Measurements from ENCODE around the gene CHSY1. TPM values are rescaled to one million over a fixed set of nuclear protein-coding genes. Genes with fewer than 3 reads are reported as not detected.

Gene CHSY1
- total RNA-seq, 2 experiments from 2014 or later, result 5.8 to 6.7 TPM

- intact Hi-C loops (cut with DNase I, micrococcal nuclease), result no loop called here
- Mint-ChIP-seq H3K4me1 (ENCODE audit: low read depth) (peaks cover 35% of the 10 kb centered on the region), H3K27ac (no peak overlapping the region), H3K36me3 (ENCODE audit: low read depth) (no peaks in the 10 kb centered on the region), H3K27me3 (no peaks in the 10 kb centered on the region), H3K9me3 (no peaks in the 10 kb centered on the region), H3K4me3 (no peak overlapping the region)
- H3K27ac ChIP-seq (ENCODE audit: low read depth in 1 of 2, low read length in 2 of 2), result no peak overlapping the region
- no peaks in the 10 kb centered on the region for H3K27me3 ChIP-seq (ENCODE audit: control insufficient read depth in 1 of 2, insufficient read depth in 2 of 2, low read length in 2 of 2)
- ATAC-seq (ENCODE audit: poor library complexity) (no peak), DNase-seq (no peak)
- ChIA-PET POLR2A (no interaction called here), CTCF (no interaction called here)
- no peaks in the 10 kb centered on the region for H3K36me3 ChIP-seq (ENCODE audit: insufficient read depth, low read length)
- TF ChIP-seq CTCF (IDR thresholded peaks at IDR 0.05), result no peak
- peaks cover 0 to 13% of the 10 kb centered on the region in 2 experiments for H3K9me3 ChIP-seq (ENCODE audit: control insufficient read depth in 1 of 2, insufficient read depth in 1 of 2, low read length in 2 of 2)
- no peak overlapping the region for H3K4me3 ChIP-seq (ENCODE audit: low read length)
- H3K4me1 ChIP-seq (ENCODE audit: insufficient read depth, low read length), result peaks cover 18% of the 10 kb centered on the region
Observed at GRCh38 chr15:101133181-101133460, 118.7 kb downstream of the CHSY1 start.

- H3K9me3 ChIP-seq (ENCODE audit: control insufficient read depth in 1 of 2, insufficient read depth in 1 of 2, low read length in 2 of 2), result peaks cover 0 to 13% of the 10 kb centered on the region in 2 experiments
- Mint-ChIP-seq H3K4me1 (ENCODE audit: low read depth) (peaks cover 38% of the 10 kb centered on the region), H3K4me3 (no peak overlapping the region), H3K27ac (no peak overlapping the region), H3K9me3 (no peaks in the 10 kb centered on the region), H3K36me3 (ENCODE audit: low read depth) (no peaks in the 10 kb centered on the region), H3K27me3 (no peaks in the 10 kb centered on the region)
- DNase-seq (no peak), ATAC-seq (ENCODE audit: poor library complexity) (no peak)
- ChIA-PET CTCF (no interaction called here), POLR2A (no interaction called here)
- H3K4me3 ChIP-seq (ENCODE audit: low read length), result no peak overlapping the region
- H3K4me1 ChIP-seq (ENCODE audit: insufficient read depth, low read length), result peaks cover 20% of the 10 kb centered on the region
- TF ChIP-seq CTCF (IDR thresholded peaks at IDR 0.05), result no peak
- intact Hi-C loops (cut with DNase I, micrococcal nuclease), result no loop called here
- no peaks in the 10 kb centered on the region for H3K27me3 ChIP-seq (ENCODE audit: control insufficient read depth in 1 of 2, insufficient read depth in 2 of 2, low read length in 2 of 2)
- no peaks in the 10 kb centered on the region for H3K36me3 ChIP-seq (ENCODE audit: insufficient read depth, low read length)
- no peak overlapping the region for H3K27ac ChIP-seq (ENCODE audit: low read depth in 1 of 2, low read length in 2 of 2)
Observed at GRCh38 chr15:101132390-101133180, 119.3 kb downstream of the CHSY1 start.

- no peak for TF ChIP-seq CTCF (IDR thresholded peaks at IDR 0.05)
- Mint-ChIP-seq H3K27ac (no peak overlapping the region), H3K36me3 (ENCODE audit: low read depth) (no peaks in the 10 kb centered on the region), H3K9me3 (no peaks in the 10 kb centered on the region), H3K4me1 (ENCODE audit: low read depth) (peaks cover 38% of the 10 kb centered on the region), H3K4me3 (no peak overlapping the region), H3K27me3 (no peaks in the 10 kb centered on the region)
- H3K9me3 ChIP-seq (ENCODE audit: control insufficient read depth in 1 of 2, insufficient read depth in 1 of 2, low read length in 2 of 2), result peaks cover 0 to 13% of the 10 kb centered on the region in 2 experiments
- ChIA-PET POLR2A (no interaction called here), CTCF (no interaction called here)
- DNase-seq (no peak), ATAC-seq (ENCODE audit: poor library complexity) (no peak)
- H3K27ac ChIP-seq (ENCODE audit: low read depth in 1 of 2, low read length in 2 of 2), result no peak overlapping the region
- H3K4me1 ChIP-seq (ENCODE audit: insufficient read depth, low read length), result peaks cover 20% of the 10 kb centered on the region
- intact Hi-C loops (cut with DNase I, micrococcal nuclease), result no loop called here
- no peaks in the 10 kb centered on the region for H3K27me3 ChIP-seq (ENCODE audit: control insufficient read depth in 1 of 2, insufficient read depth in 2 of 2, low read length in 2 of 2)
- no peak overlapping the region for H3K4me3 ChIP-seq (ENCODE audit: low read length)
- H3K36me3 ChIP-seq (ENCODE audit: insufficient read depth, low read length), result no peaks in the 10 kb centered on the region
Observed at GRCh38 chr15:101131489-101132389, 120.1 kb downstream of the CHSY1 start.
